ENCODE measurements around the gene CCDC102B.
"Not testable (repeated sequence)": the region's sequence is repeated elsewhere in the genome, so short reads cannot be mapped to it uniquely, and the experiment has no call there.

Gene CCDC102B

DNA sequence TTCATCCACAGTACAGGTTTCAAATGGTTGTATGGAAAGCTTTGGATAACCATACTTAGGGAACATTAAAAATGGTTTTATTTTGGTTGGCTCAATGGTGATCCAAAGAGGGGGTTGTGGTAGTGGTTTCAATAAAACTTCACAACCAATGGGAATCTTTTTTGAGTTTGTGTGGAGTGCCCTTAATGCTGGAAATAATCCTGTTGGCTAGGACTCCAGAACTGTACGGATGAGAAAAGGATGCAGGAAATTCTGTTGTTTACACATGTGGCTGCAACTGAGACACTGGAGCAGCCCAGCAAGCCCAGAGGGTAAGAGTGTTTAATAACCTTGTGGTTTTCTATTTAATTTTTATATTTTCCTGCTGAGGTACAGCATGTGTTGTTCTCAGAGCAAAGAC lies at the start of gene CCDC102B:
TSS of gene CCDC102B (plus strand) at position 210 of the 400 bp plus-strand sequence. CDS start 38,684 bp downstream, outside the sequence.
- no peak for DNase-seq (ENCODE audit: low read depth)

- DNase-seq (ENCODE audit: low read depth), result no peak
Observed at GRCh38 chr18:68757126-68757525, 40.8 kb upstream of the CCDC102B start.

DNA sequence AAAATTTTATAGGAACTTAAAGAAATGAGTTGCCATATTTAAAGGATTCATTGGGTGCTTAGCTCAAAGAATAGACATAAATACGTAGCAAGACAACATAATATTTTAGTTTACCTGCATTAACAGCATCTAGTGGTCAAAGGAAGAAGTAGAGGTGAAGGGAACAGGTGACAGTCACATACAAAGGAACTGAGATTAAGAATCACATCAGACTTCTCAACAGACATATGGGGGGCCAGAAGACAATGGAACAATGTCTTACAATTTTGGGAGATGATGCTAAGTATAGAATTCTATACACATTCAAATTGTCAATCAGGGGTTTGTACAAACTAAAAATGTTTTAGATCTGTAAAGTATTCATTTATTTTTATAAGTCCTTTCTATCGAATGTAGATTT lies 38.6 kb upstream of the CCDC102B start:
- DNase-seq (ENCODE audit: low read depth), result no peak

DNA sequence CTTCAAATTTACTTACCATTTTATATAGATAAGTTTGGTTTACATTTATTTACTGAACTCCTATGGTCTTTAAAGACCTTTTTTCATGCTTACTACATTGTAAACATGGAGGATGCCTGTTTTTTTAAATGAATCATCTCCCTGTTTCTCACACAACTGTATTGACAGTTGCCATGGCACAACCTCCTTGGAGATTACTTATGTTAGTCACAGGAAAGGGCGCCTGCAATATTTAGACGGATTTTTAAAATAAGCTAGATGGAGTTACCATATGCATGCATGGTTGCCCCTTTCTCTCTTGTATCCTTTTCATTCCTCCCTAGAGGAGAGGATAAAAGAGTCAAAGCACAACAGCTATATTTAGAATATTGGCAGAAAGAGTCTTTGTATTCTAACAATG lies 34.8 kb upstream of the CCDC102B start:
- DNase-seq (ENCODE audit: low read depth), result no peak

- no peak for DNase-seq (ENCODE audit: low read depth)
Observed at GRCh38 chr18:68764016-68764415, 33.9 kb upstream of the CCDC102B start.

- DNase-seq (ENCODE audit: low read depth), result no peak
Observed at GRCh38 chr18:68766433-68766832, 31.4 kb upstream of the CCDC102B start.

DNA sequence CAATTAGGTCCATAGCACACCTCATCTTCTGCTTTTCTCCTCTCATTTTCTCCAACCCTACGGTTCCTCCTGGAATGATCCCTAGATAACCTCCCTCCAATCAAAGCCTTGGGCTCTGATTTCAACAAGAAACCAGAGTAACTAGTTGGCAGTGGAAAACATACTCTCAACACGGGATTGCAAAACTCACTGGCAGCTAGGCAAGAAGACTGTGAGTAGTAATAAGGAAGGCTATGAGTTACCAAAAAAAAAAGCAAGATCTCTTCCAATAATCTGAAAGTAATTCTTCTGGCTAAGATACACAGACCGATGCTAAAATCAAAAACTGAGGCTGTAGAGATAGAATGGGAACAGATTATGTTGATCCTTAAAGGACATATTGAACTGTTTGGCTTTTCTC lies 28.4 kb upstream of the CCDC102B start:
- no peak for DNase-seq (ENCODE audit: low read depth)

GRCh38 chr18:68772268-68772667 lies 25.6 kb upstream of the CCDC102B start:
- no peak for DNase-seq (ENCODE audit: low read depth)

GRCh38 chr18:68778280-68778886 lies 19.5 kb upstream of the CCDC102B start:
- no peak for DNase-seq (ENCODE audit: low read depth)

GRCh38 chr18:68779169-68779568 lies 18.7 kb upstream of the CCDC102B start:
- DNase-seq (ENCODE audit: low read depth), result no peak

DNA sequence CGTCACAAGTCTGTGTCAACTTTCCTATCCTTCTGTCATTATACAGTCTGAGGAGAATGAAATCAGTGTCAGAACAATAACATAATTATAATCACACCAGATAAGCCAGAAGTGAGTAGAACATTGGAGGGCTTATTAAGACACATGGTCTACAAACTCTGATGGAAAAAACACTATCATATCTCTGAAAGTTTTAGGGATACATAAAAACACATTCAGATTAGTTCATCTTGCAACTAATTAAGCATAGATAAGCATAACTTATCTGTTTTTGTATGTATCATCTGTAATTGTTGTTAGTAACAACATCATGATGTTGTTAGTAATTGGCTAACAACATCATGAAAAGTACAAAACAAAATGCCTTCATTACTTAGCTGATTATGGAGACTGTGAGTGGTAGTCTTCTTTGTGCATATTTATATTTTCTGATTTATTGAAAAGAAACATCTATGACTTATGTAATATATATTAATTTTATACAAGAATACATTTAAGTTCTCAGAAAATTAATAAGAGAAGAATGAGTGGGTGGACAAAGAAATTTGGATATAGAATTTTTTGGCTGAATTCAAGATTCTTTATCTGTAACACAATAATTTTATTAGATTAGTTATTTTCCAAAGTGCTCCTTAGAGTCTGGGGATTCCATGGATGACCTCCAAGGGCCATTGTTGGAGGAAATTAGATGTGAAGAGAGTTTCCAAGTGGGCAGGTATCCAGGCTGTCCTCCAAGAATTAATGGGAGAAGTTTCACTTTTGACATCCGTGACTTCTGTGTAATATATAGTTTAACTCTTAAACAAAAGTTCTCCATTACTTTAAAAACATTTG lies 16.9 kb upstream of the CCDC102B start:
- DNase-seq (ENCODE audit: low read depth), result no peak

- no peak for DNase-seq (ENCODE audit: low read depth)
Observed at GRCh38 chr18:68783506-68783905, 14.4 kb upstream of the CCDC102B start.

DNA sequence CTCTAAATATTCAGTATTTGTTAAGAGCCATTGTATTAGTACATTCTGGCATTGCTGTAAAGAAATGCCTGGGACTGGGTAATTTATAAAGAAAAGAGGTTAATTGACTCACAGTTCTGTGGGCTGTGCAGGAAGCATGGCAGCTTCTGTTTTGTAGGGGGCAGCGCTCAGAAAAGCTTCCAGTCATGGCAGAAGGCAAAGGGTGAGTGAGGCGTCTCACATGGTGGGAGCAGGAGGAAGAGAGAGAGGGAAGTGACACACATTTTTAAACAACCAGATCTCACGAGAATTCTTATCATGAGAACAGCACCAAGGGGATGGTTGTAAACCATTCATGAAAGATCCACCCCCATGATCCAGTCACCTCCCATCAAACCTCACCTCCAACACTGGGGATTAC lies 13.8 kb upstream of the CCDC102B start:
- no peak for DNase-seq (ENCODE audit: low read depth)

- not testable (repeated sequence) for DNase-seq (ENCODE audit: low read depth)
Observed at GRCh38 chr18:68790290-68790689, 7.6 kb upstream of the CCDC102B start.

DNA sequence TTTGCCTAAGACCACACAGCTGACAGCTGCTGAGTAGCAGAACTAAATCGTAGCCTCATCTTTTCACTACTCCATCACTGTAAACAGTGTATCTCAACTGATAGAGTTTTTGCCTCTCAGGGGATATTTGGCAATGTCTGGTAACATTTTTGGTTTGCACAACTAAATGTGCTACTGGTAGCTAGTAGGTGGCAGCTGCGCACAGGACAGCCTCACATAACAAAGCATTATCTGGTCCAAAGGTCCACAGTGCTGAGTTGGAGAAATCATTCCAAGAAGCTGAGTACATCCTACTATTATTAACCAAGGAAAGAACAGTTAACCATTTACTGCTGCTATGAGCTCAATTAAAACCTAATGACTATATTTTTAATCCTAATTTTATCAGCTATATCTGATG lies 6.1 kb upstream of the CCDC102B start:
- no peak for DNase-seq (ENCODE audit: low read depth)

DNA sequence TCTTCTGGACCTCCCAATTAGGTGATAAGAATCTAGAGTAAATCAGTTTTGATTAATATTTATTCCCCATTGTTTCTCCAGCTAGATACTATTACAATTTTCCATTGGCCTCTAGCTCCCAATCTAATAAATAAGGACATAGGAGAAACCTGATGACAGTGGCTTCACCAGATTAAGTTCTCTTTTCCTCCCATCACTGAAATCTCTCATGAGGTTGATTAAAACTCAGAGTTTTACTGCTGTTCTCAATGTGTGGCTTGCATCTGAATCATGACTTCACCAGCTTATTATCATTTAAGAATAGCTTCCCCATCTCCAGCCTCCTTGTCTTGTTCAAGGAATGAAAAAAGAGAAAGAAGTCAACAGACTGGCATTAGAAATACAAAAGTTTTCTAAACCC lies 3.9 kb upstream of the CCDC102B start:
- no peak for DNase-seq (ENCODE audit: low read depth)

DNA sequence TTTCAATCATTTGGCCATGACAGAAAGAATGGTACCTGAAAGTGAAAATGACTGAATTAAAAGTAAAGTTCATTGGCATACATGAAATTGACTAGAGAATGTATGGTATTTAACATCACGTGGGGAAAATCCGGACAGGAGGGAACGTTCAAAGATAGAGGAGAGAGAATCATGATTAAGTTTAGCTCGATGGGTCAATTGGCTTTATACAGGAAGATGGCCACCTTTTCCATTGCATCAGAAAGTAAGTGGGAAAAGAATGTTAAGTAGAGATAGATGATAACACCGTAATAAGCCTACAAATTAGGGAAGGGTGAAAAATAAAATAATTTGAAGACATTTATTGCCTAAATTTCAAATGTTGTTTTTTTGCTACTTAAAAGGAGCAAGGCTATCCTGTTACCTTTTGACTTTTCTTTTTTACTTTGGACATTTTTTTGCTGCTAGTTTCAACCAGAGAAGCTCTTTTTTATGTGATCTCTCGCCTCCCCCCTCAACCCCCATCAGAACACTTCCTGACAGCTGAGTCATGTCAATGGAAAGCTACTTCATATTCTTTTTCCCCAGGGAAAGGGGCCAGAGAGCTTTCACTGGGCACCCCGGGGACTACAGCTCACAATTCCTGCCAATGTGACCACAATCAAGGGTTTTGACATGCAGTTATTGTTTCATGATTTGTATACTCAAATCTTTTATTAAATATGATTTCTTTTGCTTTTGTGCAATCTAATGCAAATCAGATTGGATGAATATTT lies 767 bp upstream of the CCDC102B start:
- no peak for DNase-seq (ENCODE audit: low read depth)

- no peak for DNase-seq (ENCODE audit: low read depth)
Observed at GRCh38 chr18:68800075-68800474, 2.2 kb downstream of the CCDC102B start.

- DNase-seq (ENCODE audit: low read depth), result no peak
Observed at GRCh38 chr18:68803356-68803755, 5.5 kb downstream of the CCDC102B start.

- no peak for DNase-seq (ENCODE audit: low read depth)
Observed at GRCh38 chr18:68817584-68817983, 19.7 kb downstream of the CCDC102B start.

- no peak for DNase-seq (ENCODE audit: low read depth)
Observed at GRCh38 chr18:68818584-68818983, 20.7 kb downstream of the CCDC102B start.

DNA sequence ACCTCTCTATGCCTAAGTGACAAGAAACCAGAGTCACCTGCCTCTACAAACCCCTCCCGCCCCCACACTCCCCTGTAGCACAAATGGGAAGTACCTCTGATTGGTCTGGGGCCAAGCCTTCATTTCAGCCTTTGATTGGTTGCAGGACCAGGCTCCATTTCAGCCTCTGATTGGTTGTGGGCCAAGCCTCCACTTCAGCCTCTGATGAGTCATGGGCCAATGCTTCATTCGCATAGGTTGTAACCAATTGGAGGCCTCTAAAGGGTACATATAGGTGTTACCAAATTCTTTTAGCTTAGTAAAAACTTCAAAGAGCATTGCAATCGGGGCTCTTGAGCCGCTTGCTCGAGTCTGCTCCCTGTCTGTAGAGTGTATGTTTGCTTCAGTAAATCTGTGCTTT lies 25.0 kb downstream of the CCDC102B start:
- DNase-seq (ENCODE audit: low read depth), result no peak

DNA sequence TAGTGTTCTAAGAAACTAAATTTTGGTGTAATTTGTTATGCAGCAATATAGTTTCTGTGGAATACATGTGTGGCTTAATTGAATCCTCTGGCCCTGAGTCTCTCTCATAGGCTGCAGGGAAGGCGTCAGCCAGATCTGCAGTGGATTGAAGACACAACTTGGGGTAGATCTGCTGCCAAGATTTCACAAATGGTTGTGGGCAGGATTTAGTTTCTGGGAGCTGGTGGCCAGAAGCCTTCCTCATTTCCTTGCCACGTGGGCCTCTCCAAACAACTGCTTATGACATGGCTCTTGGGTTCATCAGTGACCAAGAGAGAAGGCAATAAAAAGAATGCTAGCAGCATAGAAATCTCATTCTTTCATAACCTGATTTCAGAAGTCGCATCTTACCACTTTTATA lies 28.2 kb downstream of the CCDC102B start:
- DNase-seq (ENCODE audit: low read depth), result no peak

All from stimulated activated CD4-positive, alpha-beta T cell treated with anti-CD3 and anti-CD28 coated beads, Interleukin-2, amount 100 ng/mL, for 4 hours (primary cell).